Activated T-cell treated with anti-CD3 and anti-CD28 coated beads, Interleukin-2, amount 50 U/mL, for 4 hours (primary cell): ENCODE measurements around the gene SIGLEC11. TPM values are rescaled to one million over a fixed set of nuclear protein-coding genes. Genes with fewer than 3 reads are reported as not detected.
A peak's percentile ranks its signal among the peaks of the same experiment; 100 is the strongest.
"Not testable (repeated sequence)": the region's sequence is repeated elsewhere in the genome, so short reads cannot be mapped to it uniquely, and the experiment has no call there.

Experiments
- ATAC-seq, 2 donors: fragments of 200-7000 bp; cut with Tn5 transposase; one replicate each; pipeline ENCODE4 v1.10.0; 2021
- DNase-seq: peaks from one replicate; pipeline ENCODE4 v3.0.0-alpha.2; 2020
- H3K27me3 Mint-ChIP-seq: one replicate; pipeline ENCODE4 v1.8.0; 2021; ENCODE audit warnings: low read depth, mixed read lengths
- H3K36me3 Mint-ChIP-seq: one replicate; pipeline ENCODE4 v1.8.0; 2022; ENCODE audit warnings: mixed read lengths; ENCODE audit not compliant: insufficient read depth
- H3K4me1 Mint-ChIP-seq: one replicate; pipeline ENCODE4 v1.8.0; 2021; ENCODE audit warnings: low read depth, mixed read lengths
- H3K4me3 Mint-ChIP-seq: one replicate; pipeline ENCODE4 v1.8.0; 2021; ENCODE audit warnings: mild to moderate bottlenecking, moderate library complexity, mixed read lengths
- H3K9me3 Mint-ChIP-seq: one replicate; pipeline ENCODE4 v1.8.0; 2021; ENCODE audit warnings: mixed read lengths
- total RNA-seq, 3 donors: library from RNA; stranded (reverse); gene quantifications; one replicate each; pipeline ENCODE4 v1.2.1, GENCODE V29; 2021

Gene SIGLEC11
- total RNA-seq, 3 donors from 2014 or later, result not detected

DNA sequence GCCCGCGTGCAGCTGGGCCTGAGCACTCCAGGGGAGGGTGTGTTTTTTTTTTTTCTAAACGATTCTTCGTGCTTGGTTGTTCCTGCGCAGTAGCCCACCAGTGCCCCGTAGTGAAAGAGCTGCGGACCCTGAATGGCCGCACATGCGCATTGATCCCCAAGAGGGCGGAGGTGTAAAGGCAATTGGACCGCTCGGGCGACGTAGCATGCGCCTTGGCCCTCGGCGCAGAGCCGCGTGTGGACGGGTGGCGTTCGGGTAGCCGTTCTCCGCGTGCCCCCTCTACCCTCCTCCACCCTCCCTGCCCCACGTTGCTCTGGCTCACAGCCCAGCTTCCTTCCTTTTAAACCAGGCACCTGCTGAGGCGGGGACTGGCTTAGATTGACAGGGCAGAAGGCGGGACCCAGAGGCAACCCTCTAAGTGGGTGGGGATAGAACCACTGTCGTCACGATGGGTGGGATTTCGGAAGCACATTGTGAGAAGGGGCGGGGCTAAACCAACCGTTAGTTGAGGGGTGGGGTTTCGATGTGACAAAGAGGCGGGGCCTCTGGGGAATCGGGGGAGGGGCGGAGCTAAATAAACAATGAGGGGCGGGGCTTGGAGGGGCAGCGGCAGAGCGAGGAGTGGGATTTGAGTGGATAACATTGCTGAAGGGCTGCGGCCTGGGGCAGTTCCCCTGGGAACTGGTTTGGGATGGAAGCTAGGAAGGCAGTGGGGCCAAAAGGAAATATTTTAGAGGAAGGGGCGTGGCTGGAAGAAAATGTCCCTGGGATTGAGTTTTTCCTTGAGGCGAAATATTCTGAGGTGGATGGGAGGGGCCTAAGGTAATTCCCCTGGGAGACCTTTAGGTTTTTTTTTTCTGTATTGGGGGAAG, 31.1 kb downstream of the SIGLEC11 start:
- H3K4me3 Mint-ChIP-seq, result peak overlapping the region; percentile 98
- H3K4me1 Mint-ChIP-seq, result peaks cover 59% of the 10 kb centered on the region
- peaks cover 34% of the 10 kb centered on the region for H3K36me3 Mint-ChIP-seq
- peaks cover 8% of the 10 kb centered on the region for H3K9me3 Mint-ChIP-seq
- peak; percentile 89 for DNase-seq
- H3K27me3 Mint-ChIP-seq, result no peaks in the 10 kb centered on the region
- ATAC-seq, result peak; percentile 81 to 87

DNA sequence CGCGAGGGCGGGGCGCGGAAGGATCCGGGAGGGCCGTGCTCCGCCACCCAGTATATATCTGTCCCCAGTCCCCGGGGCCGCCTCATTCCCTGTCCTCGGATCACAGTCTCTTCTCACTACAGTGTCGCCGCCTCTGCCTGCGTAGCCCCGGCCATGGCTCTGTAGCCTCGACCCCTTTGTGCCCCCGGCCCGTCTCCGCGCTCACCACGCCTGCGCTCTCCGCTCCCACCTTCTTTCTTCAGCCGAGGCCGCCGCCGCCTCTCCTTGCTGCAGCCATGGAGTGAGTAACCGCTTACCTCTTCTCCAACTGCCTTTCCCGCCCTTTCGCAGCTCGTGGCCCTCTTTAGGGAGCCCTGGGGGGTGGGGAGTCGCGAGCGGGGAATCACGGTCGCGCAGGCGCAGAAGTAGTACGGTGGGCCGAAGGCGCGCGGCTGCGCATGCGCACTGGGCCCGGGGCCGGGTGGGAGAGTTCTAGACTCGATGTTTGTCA, 31.8 kb downstream of the SIGLEC11 start, which contains the start of the genes ATF5 and NUP62:
Gene ATF5, plus strand, starts transcription at position 85 of the 490 bp plus-strand sequence. CDS start 1,646 bp downstream, outside the sequence.
Gene NUP62, minus strand, starts transcription at position 384 of the 490 bp plus-strand sequence. CDS start 19,697 bp downstream, outside the sequence.
- ATAC-seq (peak; percentile 53 to 57), DNase-seq (peak; percentile 93)
- H3K4me3 Mint-ChIP-seq, result peak within 1 kb of the TSS; percentile 98
- H3K27me3 Mint-ChIP-seq, result no peaks in the 10 kb centered on the region
- H3K4me1 Mint-ChIP-seq, result peaks cover 64% of the 10 kb centered on the region
- peaks cover 8% of the 10 kb centered on the region for H3K9me3 Mint-ChIP-seq
- H3K36me3 Mint-ChIP-seq, result peaks cover 34% of the 10 kb centered on the region

DNA sequence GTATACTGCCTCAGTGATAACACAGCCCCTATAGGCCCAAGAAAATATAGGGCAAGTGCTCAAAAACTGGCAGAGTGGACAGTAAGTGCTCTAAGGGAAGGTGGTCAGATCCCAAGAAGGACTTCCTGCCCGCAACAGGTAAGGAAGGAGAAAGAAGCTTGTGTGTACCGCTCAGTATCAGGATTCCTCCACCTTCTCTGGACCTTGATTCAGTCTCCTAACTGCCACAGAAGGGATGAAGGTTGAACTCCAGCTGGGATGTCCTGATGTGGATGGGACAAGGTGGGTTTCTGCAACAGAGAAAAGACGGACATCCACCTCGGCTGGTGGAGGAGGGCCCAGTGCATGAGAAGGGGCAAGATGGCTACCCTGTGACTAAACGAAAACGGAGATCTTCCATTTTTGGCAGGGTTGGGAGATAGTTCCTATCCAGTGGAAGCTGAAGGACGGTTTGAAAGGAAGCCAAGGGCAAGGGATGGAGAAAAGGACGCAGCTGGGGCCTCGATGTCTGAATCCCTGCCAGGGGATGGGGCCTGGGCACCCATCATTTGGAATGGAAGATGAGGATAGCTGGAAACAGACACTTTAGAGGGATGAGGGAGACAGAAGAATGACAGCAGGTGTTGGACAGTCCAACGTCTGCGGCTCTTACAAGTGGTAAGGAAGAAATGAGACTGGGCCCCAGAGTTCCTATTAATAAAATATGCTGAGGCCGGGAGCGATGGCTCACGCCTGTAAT, 33.3 kb downstream of the SIGLEC11 start:
- Mint-ChIP-seq H3K27me3 (no peaks in the 10 kb centered on the region), H3K36me3 (peaks cover 38% of the 10 kb centered on the region), H3K4me1 (peaks cover 56% of the 10 kb centered on the region), H3K9me3 (peaks cover 8% of the 10 kb centered on the region), H3K4me3 (peak overlapping the region; percentile 98)
- DNase-seq, result no peak
- ATAC-seq, result no peak

DNA sequence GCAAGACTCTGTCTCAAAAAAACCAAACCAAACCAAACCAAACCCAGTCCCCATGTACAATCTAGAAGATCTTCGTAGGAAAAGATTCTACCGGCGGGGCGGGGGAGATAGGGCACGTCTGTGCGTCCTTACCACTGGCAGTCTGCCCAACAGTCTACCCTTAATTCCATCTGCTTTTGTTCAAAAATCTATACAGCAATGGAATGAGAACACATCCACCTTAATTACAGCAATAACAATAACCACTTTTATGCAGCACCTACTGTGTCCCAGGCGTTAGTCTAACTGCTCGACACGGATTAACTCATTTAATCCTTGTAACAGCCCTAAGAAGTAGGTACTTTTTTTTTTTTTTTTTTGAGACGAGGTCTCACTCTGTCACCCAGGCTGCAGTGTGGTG, 34.5 kb downstream of the SIGLEC11 start:
- Mint-ChIP-seq H3K27me3 (no peaks in the 10 kb centered on the region), H3K4me3 (no peak overlapping the region), H3K9me3 (peaks cover 4% of the 10 kb centered on the region), H3K36me3 (peaks cover 36% of the 10 kb centered on the region), H3K4me1 (peaks cover 52% of the 10 kb centered on the region)
- DNase-seq (no peak), ATAC-seq (no peak)

DNA sequence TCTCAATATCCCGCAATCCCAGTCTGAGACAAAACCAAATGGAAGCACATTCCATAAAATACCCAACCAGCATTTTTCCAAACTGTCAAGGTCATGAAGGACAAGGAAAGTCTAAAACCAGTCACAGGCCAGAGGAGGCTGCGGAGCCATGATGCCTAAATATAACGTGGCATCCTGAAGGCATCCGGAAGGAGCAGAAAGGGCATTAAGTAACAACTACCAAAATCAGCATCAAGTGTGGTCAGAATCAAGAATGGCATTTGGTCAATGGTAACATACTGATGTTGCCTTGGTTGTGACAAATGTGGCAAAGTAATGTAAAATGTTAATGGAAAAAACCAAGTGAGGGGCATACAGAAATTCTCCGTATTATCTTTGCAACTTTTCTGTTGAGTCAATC, 35.5 kb downstream of the SIGLEC11 start:
- H3K9me3 Mint-ChIP-seq, result peaks cover 4% of the 10 kb centered on the region
- H3K27me3 Mint-ChIP-seq, result no peaks in the 10 kb centered on the region
- peaks cover 52% of the 10 kb centered on the region for H3K4me1 Mint-ChIP-seq
- H3K4me3 Mint-ChIP-seq, result peak overlapping the region; percentile 13
- H3K36me3 Mint-ChIP-seq, result peaks cover 39% of the 10 kb centered on the region
- DNase-seq, result no peak
- no peak for ATAC-seq

DNA sequence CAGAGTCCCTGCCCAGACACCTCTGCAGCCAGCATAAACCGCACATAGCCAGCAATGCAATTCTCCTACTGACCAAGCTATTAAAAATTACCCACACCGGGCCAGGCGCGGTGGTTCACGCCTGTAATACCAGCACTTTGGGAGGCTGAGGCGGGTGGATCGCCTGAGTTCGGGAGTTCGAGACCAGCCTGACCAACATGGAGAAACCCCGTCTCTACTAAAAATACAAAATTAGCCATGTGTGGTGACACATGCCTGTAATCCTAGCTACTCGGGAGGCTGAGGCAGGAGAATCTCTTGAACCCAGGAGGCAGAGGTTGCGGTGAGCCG, 36.1 kb downstream of the SIGLEC11 start:
- DNase-seq, H3K9me3 Mint-ChIP-seq, ATAC-seq, H3K4me3 Mint-ChIP-seq, H3K27me3 Mint-ChIP-seq: not testable (repeated sequence)
- Mint-ChIP-seq H3K36me3 (peaks cover 39% of the 10 kb centered on the region), H3K4me1 (peaks cover 49% of the 10 kb centered on the region)

DNA sequence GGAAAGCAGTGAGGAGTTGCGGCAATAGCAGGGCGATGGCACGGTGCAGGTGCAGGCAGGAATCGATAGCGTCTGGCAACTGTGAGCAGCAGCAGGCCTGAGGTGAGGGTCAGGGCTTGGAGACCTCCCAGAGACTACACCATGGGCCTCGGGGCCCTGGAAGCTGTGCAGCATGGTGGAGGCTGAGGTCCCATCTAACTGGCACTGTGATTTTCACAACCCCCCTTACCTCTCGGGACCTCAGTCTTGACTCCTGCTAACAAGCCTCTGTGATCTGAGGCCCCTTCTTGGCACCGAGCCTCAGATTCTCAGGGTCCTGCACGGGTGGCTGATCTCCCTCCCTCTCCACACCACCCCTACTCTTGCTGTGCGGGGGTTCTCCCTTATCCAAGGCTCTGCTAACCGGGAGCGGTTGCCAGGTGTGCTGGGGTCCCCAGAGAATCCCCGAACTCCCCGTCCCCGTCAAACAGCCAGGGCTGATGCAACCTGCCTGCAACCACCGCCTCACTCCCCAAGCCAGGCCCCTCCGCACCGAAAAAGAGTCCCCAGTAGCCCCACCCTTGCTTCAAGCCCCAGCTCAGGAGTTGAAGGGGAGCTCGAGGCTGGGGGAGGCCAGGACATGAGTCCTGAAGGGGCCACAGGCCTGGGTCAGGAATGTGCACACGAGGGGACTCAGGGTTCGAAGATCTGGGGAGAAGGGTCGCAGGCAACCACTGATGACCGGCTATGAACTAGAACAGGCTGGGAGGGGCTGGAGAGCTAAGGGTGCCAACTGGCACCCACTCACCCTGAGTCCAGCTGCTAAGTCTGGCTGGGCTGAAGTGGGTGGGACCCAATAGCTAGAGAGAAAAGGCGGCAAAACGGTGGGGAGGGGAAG, 36.7 kb downstream of the SIGLEC11 start:
- no peak overlapping the region for H3K4me3 Mint-ChIP-seq
- H3K9me3 Mint-ChIP-seq, result no peaks in the 10 kb centered on the region
- DNase-seq, result no peak
- H3K36me3 Mint-ChIP-seq, result peaks cover 39% of the 10 kb centered on the region
- H3K4me1 Mint-ChIP-seq, result peaks cover 48% of the 10 kb centered on the region
- H3K27me3 Mint-ChIP-seq, result no peaks in the 10 kb centered on the region
- no peak for ATAC-seq

DNA sequence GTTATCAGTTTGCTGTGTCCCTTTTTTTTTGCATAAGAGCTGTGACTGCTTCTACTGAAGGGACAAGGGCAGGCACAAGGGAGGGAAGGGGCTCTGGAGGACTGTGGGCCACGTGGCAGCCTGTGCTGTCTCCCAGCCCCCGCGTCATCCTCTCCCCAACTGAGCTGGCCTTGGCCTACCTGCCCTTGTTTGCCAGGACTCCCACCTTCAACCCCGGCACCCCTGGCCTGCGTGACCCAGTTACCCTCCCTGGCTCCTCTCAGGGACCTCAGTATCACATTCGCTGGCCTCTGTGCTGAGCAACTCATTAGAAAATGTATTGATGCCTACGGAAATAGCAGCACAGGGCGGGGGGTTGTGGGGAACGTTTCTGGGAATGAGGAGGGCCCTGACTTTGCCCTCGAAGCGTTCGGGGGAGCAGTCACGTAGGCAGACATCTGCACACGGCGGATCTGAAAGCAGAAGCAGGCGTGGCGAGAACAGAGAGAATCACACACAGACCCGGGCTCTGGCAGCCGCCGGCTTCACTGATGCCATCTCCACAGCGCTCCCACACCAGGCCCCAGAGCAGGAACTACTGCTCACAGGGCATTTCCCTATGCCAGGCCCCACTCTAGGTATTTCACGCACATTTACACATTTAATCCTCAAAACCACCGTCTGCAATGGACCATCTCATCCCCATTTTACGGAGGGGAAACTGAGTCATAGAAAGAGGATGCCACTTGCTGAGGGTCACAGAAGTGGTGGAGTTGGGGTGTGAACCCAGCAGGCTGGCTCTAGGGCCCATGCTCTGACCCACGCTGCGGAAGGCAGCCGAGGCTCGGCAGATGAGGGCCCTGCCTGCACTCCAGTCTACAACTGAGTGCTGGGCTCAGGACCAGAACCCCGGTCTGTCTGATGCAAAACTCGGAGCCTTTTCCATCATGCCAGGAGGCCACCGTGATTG, 37.6 kb downstream of the SIGLEC11 start:
- DNase-seq (no peak), ATAC-seq (no peak)
- Mint-ChIP-seq H3K9me3 (no peaks in the 10 kb centered on the region), H3K27me3 (no peaks in the 10 kb centered on the region), H3K4me1 (peaks cover 44% of the 10 kb centered on the region), H3K36me3 (peaks cover 35% of the 10 kb centered on the region), H3K4me3 (no peak overlapping the region)

DNA sequence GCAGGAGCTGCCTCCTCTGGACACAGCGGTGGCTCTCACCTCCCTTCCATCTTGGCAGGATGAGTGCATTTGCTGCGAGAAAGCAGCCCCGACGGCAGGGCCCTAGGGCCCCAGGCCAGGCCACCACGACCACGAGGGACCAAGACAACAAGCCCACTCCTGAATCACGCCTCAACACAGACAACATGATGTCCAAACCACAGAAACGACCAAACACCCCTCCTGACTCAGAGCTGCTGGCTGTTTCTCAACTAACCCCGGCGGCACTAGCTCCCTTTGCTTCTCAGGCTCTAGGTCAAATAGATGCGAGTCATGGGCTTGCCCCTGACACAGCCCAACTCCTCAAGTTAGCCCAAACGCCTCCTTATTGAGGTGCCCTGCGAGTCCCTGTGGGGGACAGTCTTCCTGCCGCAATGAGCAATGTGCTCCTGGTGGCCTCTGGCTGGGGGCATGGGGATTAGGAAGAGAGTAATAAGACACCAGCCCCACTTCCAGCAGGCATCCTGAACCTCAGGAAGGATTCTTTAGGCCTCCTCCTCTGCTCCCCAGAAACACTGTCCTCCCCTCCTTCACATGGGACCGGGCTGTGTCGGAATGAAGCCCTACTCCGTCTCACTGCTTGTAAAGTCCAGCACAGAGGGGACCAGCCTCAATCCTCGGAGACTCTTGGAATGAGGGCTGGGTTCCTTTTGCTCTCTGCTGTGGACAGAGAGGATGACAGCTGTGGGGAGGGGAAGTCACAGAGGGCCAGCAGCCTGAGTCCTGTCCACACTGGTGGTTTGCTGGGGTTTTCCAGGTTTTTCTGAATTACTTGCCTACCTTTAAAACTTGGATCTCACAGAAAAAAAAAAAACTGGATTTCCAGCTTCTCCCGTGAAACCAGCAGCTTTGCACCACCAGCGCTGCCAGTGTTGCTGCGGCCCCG, 38.8 kb downstream of the SIGLEC11 start:
- H3K36me3 Mint-ChIP-seq, result peaks cover 30% of the 10 kb centered on the region

DNA sequence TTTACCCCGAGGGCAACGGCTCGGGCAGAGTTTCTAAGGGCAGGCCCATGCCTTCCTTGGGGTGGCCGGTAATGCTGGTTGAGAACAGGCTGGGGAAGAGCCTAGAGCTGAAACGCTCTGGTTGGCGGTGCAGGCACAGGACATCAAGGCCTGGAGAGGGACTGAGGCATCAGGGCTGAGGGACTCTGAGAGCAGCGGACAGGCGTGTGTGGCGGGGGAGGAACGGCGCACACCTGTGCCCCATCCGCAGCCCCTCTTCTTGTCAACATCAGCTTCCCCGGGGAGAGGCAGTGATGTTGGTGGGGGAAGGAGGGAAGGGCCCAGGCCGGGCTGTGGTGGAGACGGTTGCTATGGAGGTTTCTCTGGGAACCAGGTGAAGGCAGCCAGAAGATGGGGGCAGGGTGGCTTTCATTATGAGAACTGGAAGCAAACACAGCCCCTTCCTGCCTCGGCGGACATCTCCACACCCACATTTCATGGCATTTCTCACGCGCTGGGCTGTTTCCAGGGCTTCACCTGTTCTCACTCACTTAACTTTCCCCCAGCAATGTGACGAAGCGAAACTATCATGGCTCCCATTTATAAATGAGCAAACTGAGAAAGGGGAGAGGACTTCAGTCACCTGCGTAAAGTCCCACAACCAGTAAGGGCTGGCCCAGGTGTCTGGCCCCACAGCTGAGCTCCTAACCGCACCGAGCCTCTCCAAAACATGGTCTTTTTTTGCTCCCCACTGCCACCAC, 40.2 kb downstream of the SIGLEC11 start:
- H3K4me3 Mint-ChIP-seq, result no peak overlapping the region
- peaks cover 33% of the 10 kb centered on the region for H3K36me3 Mint-ChIP-seq
- H3K9me3 Mint-ChIP-seq, result no peaks in the 10 kb centered on the region
- ATAC-seq, result no peak
- DNase-seq, result no peak
- H3K27me3 Mint-ChIP-seq, result no peaks in the 10 kb centered on the region
- peaks cover 31% of the 10 kb centered on the region for H3K4me1 Mint-ChIP-seq

More for the DNA sequence above, 38.8 kb downstream of the SIGLEC11 start:
- no peaks in the 10 kb centered on the region for H3K27me3 Mint-ChIP-seq
- peak in 1 of 2 donors; percentile 27 for ATAC-seq
- no peak for DNase-seq
- H3K9me3 Mint-ChIP-seq, result no peaks in the 10 kb centered on the region
- H3K4me3 Mint-ChIP-seq, result no peak overlapping the region
- peaks cover 34% of the 10 kb centered on the region for H3K4me1 Mint-ChIP-seq

DNA sequence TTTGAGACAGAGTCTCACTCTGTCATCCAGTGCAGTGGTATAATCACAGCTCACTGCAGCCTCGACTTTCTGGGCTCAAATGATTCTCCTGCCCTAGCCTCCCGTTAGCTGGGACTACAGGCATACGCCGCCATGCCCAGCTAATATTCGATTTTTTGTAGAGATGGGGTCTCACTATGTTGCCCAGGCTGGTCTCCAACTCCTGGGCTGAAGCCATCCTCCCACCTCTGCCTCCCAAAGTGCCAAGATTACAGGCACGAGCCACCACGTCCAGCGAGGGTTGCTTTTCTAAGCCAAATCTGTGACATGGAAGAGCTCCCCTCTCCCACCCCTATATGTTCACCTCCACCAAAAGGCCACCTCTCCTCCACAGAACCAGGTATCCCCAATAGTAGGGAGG, 42.9 kb downstream of the SIGLEC11 start:
- DNase-seq (no peak), ATAC-seq (no peak)
- H3K27me3 Mint-ChIP-seq, result no peaks in the 10 kb centered on the region
- H3K9me3 Mint-ChIP-seq, result no peaks in the 10 kb centered on the region
- no peak overlapping the region for H3K4me3 Mint-ChIP-seq
- H3K4me1 Mint-ChIP-seq, result peaks cover 33% of the 10 kb centered on the region
- H3K36me3 Mint-ChIP-seq, result peaks cover 46% of the 10 kb centered on the region
